ENCODE measurements around the gene PLXNA4. TPM values are rescaled to one million over a fixed set of nuclear protein-coding genes. Genes with fewer than 3 reads are reported as not detected.

The PLXNA4 gene
- total RNA-seq, 1 experiment from 2014 or later, result 0.10 TPM

DNA sequence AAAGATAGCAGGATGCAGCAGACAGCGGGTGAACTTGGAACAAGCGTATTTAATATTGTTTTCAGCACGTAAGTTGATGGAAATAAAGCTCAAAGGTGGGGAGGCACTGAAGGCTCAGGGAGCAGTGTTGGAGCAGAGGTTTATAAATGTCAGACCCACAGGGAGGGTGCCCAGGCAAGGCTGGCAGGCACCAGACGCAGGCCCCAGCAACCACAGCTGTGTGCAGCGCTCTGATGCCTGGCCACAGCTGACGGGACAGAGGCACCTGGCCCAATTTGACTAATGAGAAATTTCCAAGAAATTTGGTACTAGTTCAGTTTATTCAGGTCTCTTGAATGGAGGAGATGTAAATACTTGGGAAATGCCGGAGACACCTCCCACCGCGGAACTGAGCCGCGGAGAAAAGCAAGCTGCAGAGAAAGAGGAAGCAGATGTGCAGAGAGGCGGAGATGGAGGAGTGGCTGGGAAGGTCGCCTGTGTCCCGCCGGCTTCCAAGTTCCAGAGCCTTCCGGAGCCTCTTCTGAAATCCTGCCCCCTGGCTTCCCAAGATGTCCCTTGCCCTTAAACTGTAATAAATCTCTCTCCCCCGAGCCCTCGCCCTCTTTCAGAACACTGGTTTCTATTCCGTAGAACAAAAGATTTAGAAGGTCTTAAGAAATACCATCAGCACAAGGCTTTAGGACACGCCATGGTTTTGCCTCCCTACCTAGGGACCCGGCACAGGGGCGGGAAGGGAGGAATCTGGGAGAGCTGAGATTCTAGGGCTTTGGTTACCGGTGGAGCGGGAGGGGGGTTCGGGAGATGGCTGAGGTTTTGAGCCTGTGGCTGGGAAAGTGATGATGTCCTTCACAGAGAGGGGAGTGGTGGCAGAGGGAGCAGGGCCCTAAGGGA is 38.4 kb upstream of the PLXNA4 start:
- no peak for TF ChIP-seq POLR2AphosphoS5 (IDR thresholded peaks at IDR 0.05; ENCODE audit: low read depth, low read length)
- TF ChIP-seq TCF7L2 (IDR thresholded peaks at IDR 0.05; ENCODE audit: low read depth, low read length), result no peak
- TF ChIP-seq SIN3A (IDR thresholded peaks at IDR 0.05; ENCODE audit: borderline replicate concordance, insufficient read depth, low read depth, low read length), result no peak
- TF ChIP-seq, protein P1, sequence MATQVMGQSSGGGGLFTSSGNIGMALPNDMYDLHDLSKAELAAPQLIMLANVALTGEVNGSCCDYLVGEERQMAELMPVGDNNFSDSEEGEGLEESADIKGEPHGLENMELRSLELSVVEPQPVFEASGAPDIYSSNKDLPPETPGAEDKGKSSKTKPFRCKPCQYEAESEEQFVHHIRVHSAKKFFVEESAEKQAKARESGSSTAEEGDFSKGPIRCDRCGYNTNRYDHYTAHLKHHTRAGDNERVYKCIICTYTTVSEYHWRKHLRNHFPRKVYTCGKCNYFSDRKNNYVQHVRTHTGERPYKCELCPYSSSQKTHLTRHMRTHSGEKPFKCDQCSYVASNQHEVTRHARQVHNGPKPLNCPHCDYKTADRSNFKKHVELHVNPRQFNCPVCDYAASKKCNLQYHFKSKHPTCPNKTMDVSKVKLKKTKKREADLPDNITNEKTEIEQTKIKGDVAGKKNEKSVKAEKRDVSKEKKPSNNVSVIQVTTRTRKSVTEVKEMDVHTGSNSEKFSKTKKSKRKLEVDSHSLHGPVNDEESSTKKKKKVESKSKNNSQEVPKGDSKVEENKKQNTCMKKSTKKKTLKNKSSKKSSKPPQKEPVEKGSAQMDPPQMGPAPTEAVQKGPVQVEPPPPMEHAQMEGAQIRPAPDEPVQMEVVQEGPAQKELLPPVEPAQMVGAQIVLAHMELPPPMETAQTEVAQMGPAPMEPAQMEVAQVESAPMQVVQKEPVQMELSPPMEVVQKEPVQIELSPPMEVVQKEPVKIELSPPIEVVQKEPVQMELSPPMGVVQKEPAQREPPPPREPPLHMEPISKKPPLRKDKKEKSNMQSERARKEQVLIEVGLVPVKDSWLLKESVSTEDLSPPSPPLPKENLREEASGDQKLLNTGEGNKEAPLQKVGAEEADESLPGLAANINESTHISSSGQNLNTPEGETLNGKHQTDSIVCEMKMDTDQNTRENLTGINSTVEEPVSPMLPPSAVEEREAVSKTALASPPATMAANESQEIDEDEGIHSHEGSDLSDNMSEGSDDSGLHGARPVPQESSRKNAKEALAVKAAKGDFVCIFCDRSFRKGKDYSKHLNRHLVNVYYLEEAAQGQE (IDR thresholded peaks at IDR 0.05; ENCODE audit: insufficient read depth in 1 of 2, low read depth in 2 of 2, low read length in 1 of 2), result no peak
- TF ChIP-seq, protein P2, sequence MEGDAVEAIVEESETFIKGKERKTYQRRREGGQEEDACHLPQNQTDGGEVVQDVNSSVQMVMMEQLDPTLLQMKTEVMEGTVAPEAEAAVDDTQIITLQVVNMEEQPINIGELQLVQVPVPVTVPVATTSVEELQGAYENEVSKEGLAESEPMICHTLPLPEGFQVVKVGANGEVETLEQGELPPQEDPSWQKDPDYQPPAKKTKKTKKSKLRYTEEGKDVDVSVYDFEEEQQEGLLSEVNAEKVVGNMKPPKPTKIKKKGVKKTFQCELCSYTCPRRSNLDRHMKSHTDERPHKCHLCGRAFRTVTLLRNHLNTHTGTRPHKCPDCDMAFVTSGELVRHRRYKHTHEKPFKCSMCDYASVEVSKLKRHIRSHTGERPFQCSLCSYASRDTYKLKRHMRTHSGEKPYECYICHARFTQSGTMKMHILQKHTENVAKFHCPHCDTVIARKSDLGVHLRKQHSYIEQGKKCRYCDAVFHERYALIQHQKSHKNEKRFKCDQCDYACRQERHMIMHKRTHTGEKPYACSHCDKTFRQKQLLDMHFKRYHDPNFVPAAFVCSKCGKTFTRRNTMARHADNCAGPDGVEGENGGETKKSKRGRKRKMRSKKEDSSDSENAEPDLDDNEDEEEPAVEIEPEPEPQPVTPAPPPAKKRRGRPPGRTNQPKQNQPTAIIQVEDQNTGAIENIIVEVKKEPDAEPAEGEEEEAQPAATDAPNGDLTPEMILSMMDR (IDR thresholded peaks at IDR 0.05), result no peak
- DNase-seq (ENCODE audit: low read depth, low spot score) (no peak), ATAC-seq (0 out of 2 replicates have a peak, but pooled peaks have one; percentile 48)
- in situ Hi-C loops (cut with HindIII; ENCODE audit: low pct_unique_long_range_greater_than_20kb, low sequenced_read_pairs) (no loop called here), intact Hi-C loops (cut with micrococcal nuclease; ENCODE audit: unreplicated experiment) (no loop called here)
- Histone ChIP-seq H3K36me3 (ENCODE audit: control insufficient read depth, insufficient read depth, low read length) (no peaks in the 10 kb centered on the region), H3K9me3 (ENCODE audit: control insufficient read depth, insufficient read depth, low read depth, low read length) (no peaks in the 10 kb centered on the region), H3K27me3 (ENCODE audit: control insufficient read depth, insufficient read depth, low read length) (peaks cover 3% of the 10 kb centered on the region; the same call in 1 of the 2 replicates), H3K4me1 (ENCODE audit: control insufficient read depth, insufficient read depth, low read length) (no peaks in the 10 kb centered on the region), H3K4me3 (ENCODE audit: low read depth in 2 of 2, low read length in 2 of 2) (no peak overlapping the region), H3K27ac (ENCODE audit: low read length) (no peak overlapping the region)
- ChIA-PET POLR2A (no interaction called here), CTCF (no interaction called here)
- BruUV-seq (replicated peaks), result no TSS peak

DNA sequence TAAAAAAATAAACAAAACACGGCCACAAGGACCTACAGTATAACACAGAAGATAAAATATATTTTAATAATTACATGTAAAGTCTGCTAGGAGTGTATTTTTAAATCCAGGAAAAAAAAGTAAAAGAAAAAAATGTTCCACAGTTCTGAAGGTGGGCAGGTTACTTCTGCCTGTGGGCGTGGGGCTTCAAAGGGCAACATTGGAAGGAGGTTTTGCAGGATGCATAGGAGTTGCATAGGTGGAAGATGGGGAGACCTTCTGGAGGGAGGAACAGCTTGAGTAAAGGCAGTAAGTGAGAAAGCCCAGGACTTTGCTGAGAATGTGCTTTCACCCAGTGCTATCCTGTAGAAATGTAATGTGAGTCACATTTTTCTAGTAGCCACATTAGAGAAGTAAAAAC is 37.5 kb upstream of the PLXNA4 start:
- Histone ChIP-seq H3K27ac (ENCODE audit: low read length) (no peak overlapping the region), H3K27me3 (ENCODE audit: control insufficient read depth, insufficient read depth, low read length) (peaks cover 3% of the 10 kb centered on the region; the same call in 1 of the 2 replicates), H3K36me3 (ENCODE audit: control insufficient read depth, insufficient read depth, low read length) (no peaks in the 10 kb centered on the region), H3K4me3 (ENCODE audit: low read depth in 2 of 2, low read length in 2 of 2) (no peak overlapping the region), H3K9me3 (ENCODE audit: control insufficient read depth, insufficient read depth, low read depth, low read length) (no peaks in the 10 kb centered on the region), H3K4me1 (ENCODE audit: control insufficient read depth, insufficient read depth, low read length) (no peaks in the 10 kb centered on the region)
- DNase-seq (ENCODE audit: low read depth, low spot score) (no peak), ATAC-seq (no peak)
- TF ChIP-seq, protein P2 (IDR thresholded peaks at IDR 0.05), result no peak
- TF ChIP-seq, protein P1 (IDR thresholded peaks at IDR 0.05; ENCODE audit: insufficient read depth in 1 of 2, low read depth in 2 of 2, low read length in 1 of 2), result no peak
- TF ChIP-seq SIN3A (IDR thresholded peaks at IDR 0.05; ENCODE audit: borderline replicate concordance, insufficient read depth, low read depth, low read length) (no peak), POLR2AphosphoS5 (IDR thresholded peaks at IDR 0.05; ENCODE audit: low read depth, low read length) (no peak), TCF7L2 (IDR thresholded peaks at IDR 0.05; ENCODE audit: low read depth, low read length) (no peak)
- intact Hi-C loops (cut with micrococcal nuclease; ENCODE audit: unreplicated experiment), result no loop called here
- ChIA-PET POLR2A (no interaction called here), CTCF (no interaction called here)
- in situ Hi-C loops (cut with HindIII; ENCODE audit: low pct_unique_long_range_greater_than_20kb, low sequenced_read_pairs), result no loop called here
- no TSS peak for BruUV-seq (replicated peaks)

Data from Panc1 (cell line).